Neuronal stem cell (in vitro differentiated cells): Measurements from ENCODE around the gene TASP1.

Experiments
- DNase-seq: peaks from one replicate; pipeline ENCODE4 v3.0.0-alpha.2; 2013; ENCODE audit warnings: low spot score
- H2AFZ ChIP-seq: one replicate; pipeline ENCODE4 v1.6.1; 2013; ENCODE audit warnings: mild to moderate bottlenecking, low read length, inconsistent platforms
- H2AK5ac ChIP-seq: 2 replicates; pipeline ENCODE4 v1.6.1; 2013; ENCODE audit warnings: low read depth, mild to moderate bottlenecking, inconsistent platforms, low read length, moderate library complexity, mixed read lengths
- H2BK120ac ChIP-seq: 2 replicates; pipeline ENCODE4 v1.6.1; 2013; ENCODE audit warnings: low read depth, mild to moderate bottlenecking, inconsistent platforms, low read length, moderate library complexity, mixed read lengths
- H2BK12ac ChIP-seq: one replicate; pipeline ENCODE4 v1.6.1; 2013; ENCODE audit warnings: low read length, inconsistent platforms
- H2BK15ac ChIP-seq: 2 replicates; pipeline ENCODE4 v1.6.1; 2013; ENCODE audit warnings: mild to moderate bottlenecking, low read length, inconsistent platforms, mixed read lengths
- H2BK5ac ChIP-seq: one replicate; pipeline ENCODE4 v1.6.1; 2013; ENCODE audit warnings: inconsistent platforms, mild to moderate bottlenecking, low read length, moderate library complexity
- H3K14ac ChIP-seq: one replicate; pipeline ENCODE4 v1.6.1; 2013; ENCODE audit warnings: low read length, inconsistent platforms
- H3K18ac ChIP-seq: 2 replicates; pipeline ENCODE4 v1.6.1; 2013; ENCODE audit warnings: low read length, inconsistent platforms
- H3K23ac ChIP-seq: 2 replicates; pipeline ENCODE4 v1.6.1; 2013; ENCODE audit warnings: low read depth, mild to moderate bottlenecking, mixed read lengths, low read length, inconsistent platforms; ENCODE audit not compliant: poor library complexity
- H3K27ac ChIP-seq: replicated peaks from 3 replicates; pipeline ENCODE4 v1.5.1; 2013; ENCODE audit warnings: low read length, inconsistent platforms
- H3K27me3 ChIP-seq, 3 experiments: 2 replicates each; pipeline ENCODE4 v1.6.1; 2013; ENCODE audit warnings: low read length in 3 of 3, mild to moderate bottlenecking in 2 of 3, inconsistent platforms in 1 of 3, low read depth in 1 of 3, mixed read lengths in 1 of 3, moderate library complexity in 1 of 3; ENCODE audit not compliant: control insufficient read depth in 3 of 3, insufficient read depth in 3 of 3
- H3K36me3 ChIP-seq, 2 donors: replicated peaks in 1 of 2; 2 replicates each; pipeline ENCODE4 v1.6.1; 2013; ENCODE audit warnings: low read length in 2 of 2; ENCODE audit not compliant: control insufficient read depth in 2 of 2, insufficient read depth in 2 of 2
- H3K4ac ChIP-seq: 2 replicates; pipeline ENCODE4 v1.6.1; 2013; ENCODE audit warnings: inconsistent platforms, mild to moderate bottlenecking, low read length, moderate library complexity
- H3K4me1 ChIP-seq, 2 donors: 1 replicate in 1 of 2; 2 replicates in 1 of 2; pipeline ENCODE4 v1.6.1; 2013; ENCODE audit warnings: low read length in 2 of 2, low read depth in 1 of 2; ENCODE audit not compliant: control insufficient read depth in 2 of 2, insufficient read depth in 1 of 2
- H3K4me2 ChIP-seq: one replicate; pipeline ENCODE4 v1.6.1; 2013; ENCODE audit warnings: mild to moderate bottlenecking, low read length, inconsistent platforms; ENCODE audit not compliant: insufficient read depth, poor library complexity, severe bottlenecking
- H3K4me3 ChIP-seq, 2 donors: 2 replicates each; pipeline ENCODE4 v1.5.1; 2013; ENCODE audit warnings: low read length in 2 of 2, mild to moderate bottlenecking in 2 of 2, inconsistent platforms in 1 of 2, moderate library complexity in 1 of 2
- H3K79me1 ChIP-seq: one replicate; pipeline ENCODE4 v1.6.1; 2013; ENCODE audit warnings: low read depth, mild to moderate bottlenecking, inconsistent platforms, low read length, moderate library complexity
- H3K9ac ChIP-seq: one replicate; pipeline ENCODE4 v1.6.1; 2013; ENCODE audit warnings: mild to moderate bottlenecking, low read depth, low read length, inconsistent platforms; ENCODE audit not compliant: poor library complexity
- H3K9me3 ChIP-seq, 2 donors: replicated peaks in 1 of 2; 2 replicates each; pipeline versions ENCODE3 to v1.6.1; 2013; ENCODE audit warnings: low read length in 2 of 2, mild to moderate bottlenecking in 2 of 2, inconsistent platforms in 1 of 2, low read depth in 1 of 2, mixed read lengths in 1 of 2, moderate library complexity in 1 of 2; ENCODE audit not compliant: control insufficient read depth in 2 of 2, insufficient read depth in 1 of 2
- H4K8ac ChIP-seq: one replicate; pipeline ENCODE4 v1.6.1; 2013; ENCODE audit warnings: low read depth, mild to moderate bottlenecking, inconsistent platforms, low read length, moderate library complexity
- H4K91ac ChIP-seq: one replicate; pipeline ENCODE4 v1.6.1; 2013; ENCODE audit warnings: low read length, low read depth, mild to moderate bottlenecking, inconsistent platforms; ENCODE audit not compliant: poor library complexity
- WGBS, 2 donors: extraction: QIAGEN DNeasy Blood & Tissue Kit; methylation state at CpG; one replicate each; pipeline ENCODE4 v1.1.7; 2013; ENCODE audit warnings: missing lambda C conversion rate in 2 of 2, mixed read lengths in 1 of 2; ENCODE audit not compliant: insufficient read length in 2 of 2, insufficient replicate concordance in 1 of 2; ENCODE audit errors: extremely low coverage in 2 of 2; 5-methylcytosine and 5-hydroxymethylcytosine counted together

TASP1 gene

DNA sequence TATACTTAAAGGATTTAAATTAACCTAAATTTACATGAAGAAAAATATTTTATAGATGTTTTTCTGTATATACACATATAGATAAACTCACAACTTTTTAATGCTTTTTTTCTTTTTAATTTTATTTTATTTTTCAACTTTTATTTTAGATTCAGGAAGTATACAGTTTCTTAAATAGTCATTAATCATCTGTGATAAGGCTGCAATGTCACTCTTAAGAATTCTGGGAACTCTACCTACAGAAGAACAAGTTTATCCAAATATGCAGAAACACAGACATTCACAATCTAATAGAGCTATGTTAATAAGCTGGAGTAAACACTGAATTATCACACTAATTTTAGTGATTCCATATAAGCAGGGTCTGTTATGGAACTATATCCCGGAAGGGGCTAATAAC, 181.2 kb downstream of the TASP1 start:
- H2AFZ ChIP-seq = no peak overlapping the region
- no peaks in the 10 kb centered on the region for H3K79me1 ChIP-seq
- H3K4me1 ChIP-seq = peaks cover 0 to 1% of the 10 kb centered on the region in 2 donors
- no peak overlapping the region for H3K4ac ChIP-seq
- no peak overlapping the region for H3K23ac ChIP-seq
- H3K4me3 ChIP-seq = no peak overlapping the region
- H2AK5ac ChIP-seq = no peak overlapping the region
- H3K36me3 ChIP-seq = no peaks in the 10 kb centered on the region
- no CpG with 5 or more reads among the region's 1 CpG for WGBS, 2 donors
- no peak overlapping the region for H2BK5ac ChIP-seq
- no peak overlapping the region for H3K27ac ChIP-seq
- H2BK120ac ChIP-seq = no peak overlapping the region
- no peak overlapping the region for H3K9ac ChIP-seq
- H3K27me3 ChIP-seq = no peaks in the 10 kb centered on the region
- no peak overlapping the region for H2BK15ac ChIP-seq
- no peak overlapping the region for H4K91ac ChIP-seq
- H2BK12ac ChIP-seq = no peak overlapping the region
- no peak for DNase-seq
- H3K4me2 ChIP-seq = no peak overlapping the region
- no peaks in the 10 kb centered on the region for H3K9me3 ChIP-seq
- H3K14ac ChIP-seq = no peak overlapping the region
- H3K18ac ChIP-seq = no peak overlapping the region
- no peak overlapping the region for H4K8ac ChIP-seq

DNA sequence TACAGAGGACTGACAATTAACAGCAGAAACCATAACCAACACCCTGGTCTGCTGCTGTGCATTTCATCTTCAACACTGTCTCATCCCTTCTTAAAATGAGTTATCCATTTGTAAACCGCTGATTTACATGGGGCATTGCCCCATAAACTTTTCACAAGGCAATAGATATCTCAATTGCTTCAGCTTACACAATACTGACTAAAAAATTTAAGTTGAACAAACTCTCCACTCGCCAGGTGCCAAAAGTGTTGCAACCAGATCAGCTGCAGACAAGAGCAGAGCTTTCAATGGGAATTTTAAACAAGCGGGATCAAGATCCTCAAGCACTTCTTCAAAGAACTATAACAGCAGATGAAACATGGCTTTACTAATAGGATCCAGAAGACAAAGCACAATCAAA, 183.0 kb downstream of the TASP1 start:
- Histone ChIP-seq H4K91ac (no peak overlapping the region), H3K14ac (no peak overlapping the region), H3K4me2 (no peak overlapping the region), H4K8ac (no peak overlapping the region), H2AFZ (no peak overlapping the region), H3K4ac (no peak overlapping the region), H2BK12ac (no peak overlapping the region), H2BK5ac (no peak overlapping the region), H3K9me3 (peaks cover 0 to 4% of the 10 kb centered on the region in 2 donors), H3K79me1 (no peaks in the 10 kb centered on the region), H3K23ac (no peak overlapping the region), H3K27me3 (no peaks in the 10 kb centered on the region), H3K4me1 (peaks cover 0 to 1% of the 10 kb centered on the region in 2 donors), H2AK5ac (no peak overlapping the region), H3K18ac (no peak overlapping the region), H3K36me3 (no peaks in the 10 kb centered on the region), H3K4me3 (no peak overlapping the region), H3K9ac (no peak overlapping the region), H2BK120ac (no peak overlapping the region), H3K27ac (no peak overlapping the region), H2BK15ac (no peak overlapping the region)
- DNase-seq = no peak
- WGBS, 2 donors = no CpG with 5 or more reads among the region's 3 CpGs

DNA sequence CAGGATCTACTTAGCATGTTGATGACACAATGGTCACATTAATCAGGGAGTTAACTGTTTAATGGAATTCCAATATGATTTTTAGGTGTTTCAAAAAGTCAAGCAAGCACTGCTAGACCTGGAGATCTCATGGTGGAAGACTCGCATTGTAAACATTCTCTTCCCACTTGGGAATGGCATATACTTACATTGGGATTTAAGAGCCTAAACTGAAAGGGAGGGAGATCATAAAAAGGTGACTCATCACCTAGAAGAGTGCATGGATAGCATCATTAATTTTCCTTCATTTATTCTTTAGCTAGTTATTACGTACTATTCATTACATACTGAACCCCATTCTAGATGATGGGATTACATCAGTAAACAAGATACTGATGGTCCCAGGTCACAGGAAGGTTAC, 185.4 kb downstream of the TASP1 start:
- Histone ChIP-seq H3K27ac (no peak overlapping the region), H2AK5ac (no peak overlapping the region), H2BK120ac (no peak overlapping the region), H2BK5ac (no peak overlapping the region), H3K14ac (no peak overlapping the region), H3K23ac (no peak overlapping the region), H3K79me1 (no peaks in the 10 kb centered on the region), H4K91ac (no peak overlapping the region), H3K18ac (no peak overlapping the region), H2BK15ac (no peak overlapping the region), H3K27me3 (no peaks in the 10 kb centered on the region), H3K36me3 (no peaks in the 10 kb centered on the region), H3K4me2 (no peak overlapping the region), H3K4me1 (peaks cover 0 to 1% of the 10 kb centered on the region in 2 donors), H2BK12ac (no peak overlapping the region), H3K9me3 (peaks cover 0 to 4% of the 10 kb centered on the region in 2 donors), H3K4ac (no peak overlapping the region), H2AFZ (no peak overlapping the region), H3K9ac (no peak overlapping the region), H4K8ac (no peak overlapping the region), H3K4me3 (no peak overlapping the region)
- WGBS, 2 donors = no CpG with 5 or more reads among the region's 2 CpGs
- no peak for DNase-seq

DNA sequence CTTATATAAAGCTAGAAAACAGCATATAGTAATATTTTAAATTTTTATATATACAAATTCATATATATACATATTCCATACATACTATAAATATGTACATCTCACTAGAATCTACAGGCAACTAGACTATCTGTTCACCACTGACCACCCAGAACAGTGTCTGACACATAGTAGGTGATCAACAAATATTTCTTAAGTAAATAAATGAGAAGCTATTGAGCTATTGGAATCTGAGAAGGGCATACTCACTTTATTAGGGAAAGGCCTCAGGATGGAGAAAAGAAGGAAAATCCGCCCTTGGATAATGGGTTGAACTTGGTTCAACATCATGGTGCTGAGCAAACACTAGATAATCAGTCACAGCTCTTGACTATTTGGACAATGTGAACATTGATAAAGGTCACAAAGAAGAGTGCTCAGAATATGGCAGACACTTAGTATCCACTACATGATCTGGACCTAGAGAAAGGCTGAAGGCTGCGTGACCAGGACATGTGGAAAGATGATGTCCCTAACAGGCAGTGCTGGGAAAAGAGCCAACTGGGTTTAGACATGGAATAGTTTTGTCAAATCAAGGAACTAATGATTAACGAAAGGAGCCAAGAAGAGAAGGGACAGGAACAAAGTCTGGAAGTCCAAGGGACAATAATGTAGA, 186.1 kb downstream of the TASP1 start:
- no peak for DNase-seq
- H3K9ac ChIP-seq = no peak overlapping the region
- H2BK15ac ChIP-seq = no peak overlapping the region
- H3K23ac ChIP-seq = no peak overlapping the region
- H3K4me1 ChIP-seq = peaks cover 0 to 1% of the 10 kb centered on the region in 2 donors
- H3K9me3 ChIP-seq = peaks cover 0 to 4% of the 10 kb centered on the region in 2 donors
- no peak overlapping the region for H3K18ac ChIP-seq
- no peak overlapping the region for H2AFZ ChIP-seq
- no peaks in the 10 kb centered on the region for H3K27me3 ChIP-seq
- H2AK5ac ChIP-seq = no peak overlapping the region
- no peaks in the 10 kb centered on the region for H3K79me1 ChIP-seq
- H3K27ac ChIP-seq = no peak overlapping the region
- no peak overlapping the region for H3K4ac ChIP-seq
- H2BK12ac ChIP-seq = no peak overlapping the region
- no peak overlapping the region for H3K4me3 ChIP-seq
- no peak overlapping the region for H4K91ac ChIP-seq
- no peak overlapping the region for H3K4me2 ChIP-seq
- H3K36me3 ChIP-seq = no peaks in the 10 kb centered on the region
- no peak overlapping the region for H4K8ac ChIP-seq
- H2BK5ac ChIP-seq = no peak overlapping the region
- H3K14ac ChIP-seq = no peak overlapping the region
- H2BK120ac ChIP-seq = no peak overlapping the region
- WGBS, 2 donors = no CpG with 5 or more reads among the region's 3 CpGs
